H1 (cell line): ENCODE results near the gene CNTN5. TPM values are rescaled to one million over a fixed set of nuclear protein-coding genes. Genes with fewer than 3 reads are reported as not detected.

Experiments
- BACH1 ChIP-seq: IDR thresholded peaks from 2 replicates; pipeline ENCODE4 v1.6.1; 2012; ENCODE audit warnings: low read length, improper control_type of control experiment
- CHD7 ChIP-seq: fragments of 300-600 bp; sonication (generic); IDR thresholded peaks from 2 replicates; pipeline ENCODE4 v1.7.1; 2012; ENCODE audit warnings: low read length, moderate library complexity, mild to moderate bottlenecking, inconsistent platforms; ENCODE audit not compliant: insufficient replicate concordance
- CTCF ChIP-seq, 3 experiments: IDR thresholded peaks; 1 replicate in 2 of 3; 2 replicates in 1 of 3; pipeline versions ENCODE4 v1.5.1 to v1.6.1; 2011; ENCODE audit warnings: low read length in 3 of 3, mild to moderate bottlenecking in 3 of 3, inconsistent platforms in 2 of 3, low read depth in 1 of 3, moderate library complexity in 1 of 3; ENCODE audit not compliant: insufficient read depth in 1 of 3; ENCODE audit errors: control extremely low read depth in 1 of 3
- EP300 ChIP-seq, 2 experiments: IDR thresholded peaks; 1 replicate in 1 of 2; 2 replicates in 1 of 2; pipeline ENCODE4 v1.6.1; 2011 to 2012; ENCODE audit warnings: low read depth in 2 of 2, low read length in 2 of 2, mild to moderate bottlenecking in 2 of 2, borderline replicate concordance in 1 of 2, inconsistent platforms in 1 of 2, moderate library complexity in 1 of 2
- HDAC6 ChIP-seq: IDR thresholded peaks from one replicate; pipeline ENCODE4 v1.7.1; 2012; ENCODE audit warnings: low read depth, mild to moderate bottlenecking, inconsistent platforms, low read length, moderate library complexity
- JUND ChIP-seq: IDR thresholded peaks from 2 replicates; pipeline ENCODE4 v1.6.1; 2011; ENCODE audit warnings: mild to moderate bottlenecking, improper control_type of control experiment, low read length
- SIN3A ChIP-seq, 2 experiments: IDR thresholded peaks in 1 of 2; conservative IDR thresholded peaks in 1 of 2; 2 replicates each; pipeline ENCODE4 v1.6.1; 2011 to 2012; ENCODE audit warnings: low read length in 2 of 2, improper control_type of control experiment in 1 of 2, low read depth in 1 of 2, mild to moderate bottlenecking in 1 of 2
- SUZ12 ChIP-seq: fragments of 200-600 bp; sonication (generic); IDR thresholded peaks from 2 replicates; pipeline ENCODE4 v1.6.1; 2012; ENCODE audit warnings: mild to moderate bottlenecking, inconsistent platforms, low read length, moderate library complexity, mixed read lengths
- ZNF274 ChIP-seq: IDR thresholded peaks from 2 replicates; pipeline ENCODE4 v1.7.0; 2012; ENCODE audit warnings: low read length, borderline replicate concordance; ENCODE audit errors: extremely low read depth
- polyA plus RNA-seq, 7 experiments: library from polyadenylated mRNA; depleted of rRNA in 3 of 7; stranded (reverse) in 5 of 7; unstranded in 2 of 7; fragments of >200 nt in 5 of 7; fragments of 200-250 nt in 2 of 7; gene quantifications; 1 replicate in 5 of 7; 2 replicates in 1 of 7; 4 replicates in 1 of 7; pipeline versions ENCODE4 v1.2.1 to v1.2.3, GENCODE V29; 2011 to 2013; ENCODE audit warnings: missing spikeins in 2 of 7, mixed read lengths in 2 of 7
- total RNA-seq: library from RNA; stranded (reverse); fragmentation: NEBNext Ultra II Directional; extraction: Animal tissue kit (Norgen Biotek cat#: 25700); gene quantifications from 2 replicates; pipeline ENCODE4 v1.2.1, GENCODE V29; 2021

The CNTN5 gene
- total and polyA plus RNA-seq, 2 of the 8 experiments (the other 6 are each of a cell fraction or from before 2014, with no cell fraction given) = not detected

GRCh38 chr11:99814738-99815137 is 794.0 kb downstream of the CNTN5 start (continued):
- TF ChIP-seq CHD7 = no peak
- no peak for TF ChIP-seq JUND
- peak; percentile 7 to 46 (median 29); a peak in 3 of 4 replicates for TF ChIP-seq CTCF (IDR thresholded peaks at IDR 0.05; ENCODE audit: control extremely low read depth in 1 of 3, insufficient read depth in 1 of 3, low read depth in 1 of 3, low read length in 3 of 3)
- no peak for TF ChIP-seq SUZ12
- TF ChIP-seq SIN3A (conservative IDR thresholded peaks at IDR 0.05 in 1 of 2, IDR thresholded peaks at IDR 0.05 in 1 of 2; ENCODE audit: low read depth in 1 of 2, low read length in 2 of 2) = no peak
- TF ChIP-seq BACH1 = no peak
- no peak for TF ChIP-seq EP300 (IDR thresholded peaks at IDR 0.05; ENCODE audit: borderline replicate concordance in 1 of 2, low read depth in 2 of 2, low read length in 2 of 2)
- no peak for TF ChIP-seq ZNF274
- TF ChIP-seq HDAC6 = no peak
